H9 (cell line): Measurements from ENCODE around the gene ADGRB3. TPM values are rescaled to one million over a fixed set of nuclear protein-coding genes. Genes with fewer than 3 reads are reported as not detected.

ENCODE experiments used
- DNase-seq: peaks from one replicate; pipeline ENCODE4 v3.0.0-alpha.2; 2017
- H2AFZ ChIP-seq: one replicate; pipeline ENCODE4 v1.6.1; 2013; ENCODE audit warnings: mild to moderate bottlenecking, low read length, control low read depth, moderate library complexity
- H2AK5ac ChIP-seq: 2 replicates; pipeline ENCODE4 v1.6.1; 2013; ENCODE audit warnings: low read length, control low read depth, mixed read lengths; ENCODE audit not compliant: insufficient read length
- H2BK120ac ChIP-seq: one replicate; pipeline ENCODE4 v1.6.1; 2013; ENCODE audit warnings: low read depth, mild to moderate bottlenecking, low read length, control low read depth, inconsistent platforms; ENCODE audit not compliant: poor library complexity, severe bottlenecking
- H2BK12ac ChIP-seq: 2 replicates; pipeline ENCODE4 v1.6.1; 2013; ENCODE audit warnings: low read length, control low read depth, mixed read lengths, low read depth; ENCODE audit not compliant: insufficient read length
- H2BK15ac ChIP-seq: 2 replicates; pipeline ENCODE4 v1.6.1; 2013; ENCODE audit warnings: low read depth, low read length, control low read depth
- H2BK20ac ChIP-seq: one replicate; pipeline ENCODE4 v1.6.1; 2013; ENCODE audit warnings: low read depth, mild to moderate bottlenecking, low read length, control low read depth, inconsistent platforms; ENCODE audit not compliant: poor library complexity, severe bottlenecking
- H2BK5ac ChIP-seq: 2 replicates; pipeline ENCODE4 v1.6.1; 2013; ENCODE audit warnings: low read length, control low read depth, mixed read lengths; ENCODE audit not compliant: insufficient read length
- H3K14ac ChIP-seq: 2 replicates; pipeline ENCODE4 v1.6.1; 2013; ENCODE audit warnings: low read length, control low read depth; ENCODE audit not compliant: insufficient read depth
- H3K18ac ChIP-seq: 2 replicates; pipeline ENCODE4 v1.6.1; 2013; ENCODE audit warnings: low read depth, mild to moderate bottlenecking, mixed read lengths, low read length, control low read depth; ENCODE audit not compliant: insufficient read length
- H3K23ac ChIP-seq: 2 replicates; pipeline ENCODE4 v1.6.1; 2013; ENCODE audit warnings: low read length, control low read depth, mixed read lengths, low read depth; ENCODE audit not compliant: insufficient read length
- H3K23me2 ChIP-seq: 2 replicates; pipeline ENCODE4 v1.6.1; 2013; ENCODE audit warnings: low read depth, mild to moderate bottlenecking, mixed read lengths, low read length, control low read depth; ENCODE audit not compliant: insufficient read length, poor library complexity, severe bottlenecking
- H3K27ac ChIP-seq: 2 replicates; pipeline ENCODE4 v1.5.1; 2013; ENCODE audit warnings: low read length, control low read depth, mixed read lengths, low read depth; ENCODE audit not compliant: insufficient read length
- H3K27me3 ChIP-seq: 2 replicates; pipeline ENCODE4 v1.6.1; 2013; ENCODE audit warnings: low read length, control low read depth, inconsistent platforms; ENCODE audit not compliant: insufficient read depth
- H3K4ac ChIP-seq: 2 replicates; pipeline ENCODE4 v1.6.1; 2013; ENCODE audit warnings: low read depth, mild to moderate bottlenecking, control low read depth, inconsistent platforms, low read length, moderate library complexity
- H3K4me1 ChIP-seq: 2 replicates; pipeline ENCODE4 v1.6.1; 2013; ENCODE audit warnings: low read length, control low read depth, inconsistent platforms; ENCODE audit not compliant: insufficient read depth
- H3K4me2 ChIP-seq: 2 replicates; pipeline ENCODE4 v1.6.1; 2013; ENCODE audit warnings: low read length, control low read depth, mixed read lengths; ENCODE audit not compliant: insufficient read length, insufficient read depth
- H3K56ac ChIP-seq: 2 replicates; pipeline ENCODE4 v1.6.1; 2013; ENCODE audit warnings: low read depth, mild to moderate bottlenecking, mixed read lengths, low read length, control low read depth; ENCODE audit not compliant: insufficient read length
- H3K79me1 ChIP-seq: 2 replicates; pipeline ENCODE4 v1.6.1; 2013; ENCODE audit warnings: low read depth, mild to moderate bottlenecking, moderate library complexity, low read length, control low read depth, inconsistent platforms; ENCODE audit not compliant: insufficient read depth, poor library complexity, severe bottlenecking
- H3K79me2 ChIP-seq: 2 replicates; pipeline ENCODE4 v1.6.1; 2013; ENCODE audit warnings: low read length, control low read depth, inconsistent platforms; ENCODE audit not compliant: insufficient read depth
- H3K9ac ChIP-seq: 2 replicates; pipeline ENCODE4 v1.6.1; 2013; ENCODE audit warnings: low read length, control low read depth, mixed read lengths; ENCODE audit not compliant: insufficient read length; ENCODE audit errors: extremely low read depth
- H3K9me3 ChIP-seq: one replicate; pipeline ENCODE4 v1.6.1; 2013; ENCODE audit warnings: low read depth, low read length, inconsistent platforms; ENCODE audit not compliant: control insufficient read depth
- H3T11ph ChIP-seq: one replicate; pipeline ENCODE4 v1.6.1; 2013; ENCODE audit warnings: mild to moderate bottlenecking, low read length, control low read depth, inconsistent platforms
- H4K20me1 ChIP-seq: one replicate; pipeline ENCODE4 v1.6.1; 2013; ENCODE audit not compliant: control insufficient read depth, insufficient read length, insufficient read depth
- H4K5ac ChIP-seq: 2 replicates; pipeline ENCODE4 v1.6.1; 2013; ENCODE audit warnings: low read depth, mild to moderate bottlenecking, mixed read lengths, low read length, control low read depth; ENCODE audit not compliant: insufficient read length
- H4K8ac ChIP-seq: replicated peaks from 2 replicates; pipeline ENCODE4 v1.6.1; 2013; ENCODE audit warnings: low read length, control low read depth, mixed read lengths, low read depth; ENCODE audit not compliant: insufficient read length
- H4K91ac ChIP-seq: 2 replicates; pipeline ENCODE4 v1.6.1; 2013; ENCODE audit warnings: low read depth, mild to moderate bottlenecking, moderate library complexity, mixed read lengths, low read length, control low read depth; ENCODE audit not compliant: insufficient read length
- H3K27ac Mint-ChIP-seq, 3 experiments: 2 replicates in 2 of 3; 3 replicates in 1 of 3; pipeline ENCODE4 v1.8.0; 2020 to 2021; ENCODE audit warnings: mixed read lengths in 3 of 3, mild to moderate bottlenecking in 1 of 3, moderate library complexity in 1 of 3
- H3K27me3 Mint-ChIP-seq: 2 replicates; pipeline ENCODE4 v1.8.0; 2021; ENCODE audit warnings: low read depth, mild to moderate bottlenecking, moderate library complexity, mixed read lengths
- H3K36me3 Mint-ChIP-seq, 3 experiments: 2 replicates in 2 of 3; 3 replicates in 1 of 3; pipeline ENCODE4 v1.8.0; 2020 to 2021; ENCODE audit warnings: low read depth in 3 of 3, mixed read lengths in 3 of 3; ENCODE audit not compliant: insufficient read depth in 1 of 3
- H3K4me1 Mint-ChIP-seq, 2 experiments: 2 replicates each; pipeline ENCODE4 v1.8.0; 2020; ENCODE audit warnings: mixed read lengths in 2 of 2
- H3K4me3 Mint-ChIP-seq, 2 experiments: 2 replicates in 1 of 2; 3 replicates in 1 of 2; pipeline ENCODE4 v1.8.0; 2020 to 2021; ENCODE audit warnings: mild to moderate bottlenecking in 2 of 2, mixed read lengths in 2 of 2, moderate library complexity in 1 of 2
- H3K9me3 Mint-ChIP-seq, 2 experiments: 2 replicates in 1 of 2; 3 replicates in 1 of 2; pipeline ENCODE4 v1.8.0; 2020; ENCODE audit warnings: mild to moderate bottlenecking in 2 of 2, mixed read lengths in 2 of 2, moderate library complexity in 1 of 2
- CTCF ChIP-seq: fragments of 200-600 bp; sonication (generic); conservative IDR thresholded peaks from 3 replicates; pipeline ENCODE4 v1.8.0; 2021; ENCODE audit warnings: antibody characterized with exemption, mild to moderate bottlenecking
- WGBS: extraction: QIAGEN DNeasy Blood & Tissue Kit; methylation state at CpG from one replicate; pipeline ENCODE4 v1.1.7; 2013; ENCODE audit warnings: missing lambda C conversion rate, low lambda C conversion rate, mixed read lengths; ENCODE audit not compliant: insufficient read length; ENCODE audit errors: extremely low coverage; 5-methylcytosine and 5-hydroxymethylcytosine counted together
- total RNA-seq: library from RNA; stranded (reverse); gene quantifications from 2 replicates; pipeline ENCODE4 v1.2.1, GENCODE V29; 2021

ADGRB3 gene
- total RNA-seq, 1 experiment from 2014 or later = 0.37 TPM

- no peak overlapping the region for H3K4me2 ChIP-seq
- H3K4ac ChIP-seq = no peak overlapping the region
- H3K14ac ChIP-seq = no peak overlapping the region
- H3K23me2 ChIP-seq = no peaks in the 10 kb centered on the region
- H3K9me3 Mint-ChIP-seq = no peaks in the 10 kb centered on the region
- H3K56ac ChIP-seq = no peak overlapping the region
- no peak overlapping the region for H3K18ac ChIP-seq
- H2AFZ ChIP-seq = no peak overlapping the region
- H2AK5ac ChIP-seq = no peak overlapping the region
- no peak for TF ChIP-seq CTCF
- no peaks in the 10 kb centered on the region for H3K9me3 ChIP-seq
- H3K9ac ChIP-seq = no peak overlapping the region
- DNase-seq = no peak
- H3K27ac Mint-ChIP-seq = no peak overlapping the region
- no peak overlapping the region for H2BK20ac ChIP-seq
- no peak overlapping the region for H3K4me3 Mint-ChIP-seq
- H3K36me3 Mint-ChIP-seq = no peaks in the 10 kb centered on the region
- no peaks in the 10 kb centered on the region for H4K20me1 ChIP-seq
- H3K79me2 ChIP-seq = no peaks in the 10 kb centered on the region
- no CpG with 5 or more reads among the region's 2 CpGs for WGBS
- peaks cover 3 to 18% of the 10 kb centered on the region in 2 experiments; a peak in 3 of 4 replicates for H3K4me1 Mint-ChIP-seq
- H3K4me1 ChIP-seq = peaks cover 2% of the 10 kb centered on the region; the same call in 1 of the 2 replicates
- H3K27me3 Mint-ChIP-seq = peaks cover 2% of the 10 kb centered on the region; the same call in 1 of the 2 replicates
- no peak overlapping the region for H4K5ac ChIP-seq
- no peak overlapping the region for H3T11ph ChIP-seq
- no peak overlapping the region for H2BK120ac ChIP-seq
- no peaks in the 10 kb centered on the region for H3K27me3 ChIP-seq
- H3K27ac ChIP-seq = no peak overlapping the region
- H2BK12ac ChIP-seq = no peak overlapping the region
- no peak overlapping the region for H3K23ac ChIP-seq
- H3K79me1 ChIP-seq = no peaks in the 10 kb centered on the region
- H2BK5ac ChIP-seq = no peak overlapping the region
- H4K91ac ChIP-seq = no peak overlapping the region
- no peak overlapping the region for H2BK15ac ChIP-seq
- no peak overlapping the region for H4K8ac ChIP-seq
Measured at GRCh38 chr6:68711386-68712000, 76.4 kb downstream of the ADGRB3 start.
